Tibial nerve (tissue), 3 donors: ENCODE measurements around the gene SIGMAR1.

ENCODE experiments used
- POLR2A ChIP-seq, 2 donors: fragments of 450-650 bp; IDR thresholded peaks; one replicate each; pipeline ENCODE4 v1.6.1; 2017; ENCODE audit warnings: antibody characterized with exemption in 2 of 2, mild to moderate bottlenecking in 2 of 2, moderate library complexity in 2 of 2
- TF ChIP-seq, protein P1 (sequence below), 5 experiments: fragments of 200-600 bp in 3 of 5; fragments of 450-650 bp in 2 of 5; sonication (generic) in 3 of 5; IDR thresholded peaks; one replicate each; pipeline ENCODE4 v1.5.1; 2016 to 2019; ENCODE audit warnings: antibody characterized with exemption in 5 of 5, mild to moderate bottlenecking in 3 of 5, moderate library complexity in 2 of 5

DNA sequence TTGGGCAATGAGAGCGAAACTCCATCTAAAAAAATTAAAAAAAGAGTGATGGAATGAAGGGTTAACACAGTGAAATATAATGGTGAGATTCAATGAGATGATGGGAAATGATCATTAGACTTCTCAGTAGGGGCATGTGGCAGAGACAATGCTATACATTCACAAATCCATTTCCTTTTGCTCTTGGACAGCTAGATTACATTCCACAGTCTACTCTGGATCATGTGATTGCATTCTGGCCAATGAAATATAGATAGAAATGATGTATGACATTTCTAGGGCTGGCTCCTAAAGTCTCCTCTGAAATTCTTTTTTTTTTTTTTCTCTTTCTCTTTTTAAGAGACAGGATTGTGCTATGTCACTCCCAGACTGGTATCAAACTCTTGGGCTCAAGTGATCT, 5.1 kb upstream of the SIGMAR1 start:
- TF ChIP-seq, protein P1, sequence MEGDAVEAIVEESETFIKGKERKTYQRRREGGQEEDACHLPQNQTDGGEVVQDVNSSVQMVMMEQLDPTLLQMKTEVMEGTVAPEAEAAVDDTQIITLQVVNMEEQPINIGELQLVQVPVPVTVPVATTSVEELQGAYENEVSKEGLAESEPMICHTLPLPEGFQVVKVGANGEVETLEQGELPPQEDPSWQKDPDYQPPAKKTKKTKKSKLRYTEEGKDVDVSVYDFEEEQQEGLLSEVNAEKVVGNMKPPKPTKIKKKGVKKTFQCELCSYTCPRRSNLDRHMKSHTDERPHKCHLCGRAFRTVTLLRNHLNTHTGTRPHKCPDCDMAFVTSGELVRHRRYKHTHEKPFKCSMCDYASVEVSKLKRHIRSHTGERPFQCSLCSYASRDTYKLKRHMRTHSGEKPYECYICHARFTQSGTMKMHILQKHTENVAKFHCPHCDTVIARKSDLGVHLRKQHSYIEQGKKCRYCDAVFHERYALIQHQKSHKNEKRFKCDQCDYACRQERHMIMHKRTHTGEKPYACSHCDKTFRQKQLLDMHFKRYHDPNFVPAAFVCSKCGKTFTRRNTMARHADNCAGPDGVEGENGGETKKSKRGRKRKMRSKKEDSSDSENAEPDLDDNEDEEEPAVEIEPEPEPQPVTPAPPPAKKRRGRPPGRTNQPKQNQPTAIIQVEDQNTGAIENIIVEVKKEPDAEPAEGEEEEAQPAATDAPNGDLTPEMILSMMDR (IDR thresholded peaks at IDR 0.05), result no peak
- no peak for TF ChIP-seq POLR2A (IDR thresholded peaks at IDR 0.05)
